Hematopoietic multipotent progenitor cell (in vitro differentiated cells): ENCODE results near the gene CEP85L. TPM values are rescaled to one million over a fixed set of nuclear protein-coding genes. Genes with fewer than 3 reads are reported as not detected.
A peak's percentile ranks its signal among the peaks of the same experiment; 100 is the strongest.

ENCODE experiments used
- DNase-seq, 3 donors: peaks; one replicate each; pipeline ENCODE4 v3.0.0-alpha.2; 2011 to 2015; ENCODE audit warnings: low read depth in 2 of 3, low spot score in 2 of 3
- total RNA-seq: library from RNA; depleted of rRNA; stranded (reverse); fragments of >200 nt; gene quantifications from one replicate; pipeline ENCODE4 v1.2.3, GENCODE V29; 2012

CEP85L gene
- total RNA-seq, 1 donor: 15.3 TPM

DNA sequence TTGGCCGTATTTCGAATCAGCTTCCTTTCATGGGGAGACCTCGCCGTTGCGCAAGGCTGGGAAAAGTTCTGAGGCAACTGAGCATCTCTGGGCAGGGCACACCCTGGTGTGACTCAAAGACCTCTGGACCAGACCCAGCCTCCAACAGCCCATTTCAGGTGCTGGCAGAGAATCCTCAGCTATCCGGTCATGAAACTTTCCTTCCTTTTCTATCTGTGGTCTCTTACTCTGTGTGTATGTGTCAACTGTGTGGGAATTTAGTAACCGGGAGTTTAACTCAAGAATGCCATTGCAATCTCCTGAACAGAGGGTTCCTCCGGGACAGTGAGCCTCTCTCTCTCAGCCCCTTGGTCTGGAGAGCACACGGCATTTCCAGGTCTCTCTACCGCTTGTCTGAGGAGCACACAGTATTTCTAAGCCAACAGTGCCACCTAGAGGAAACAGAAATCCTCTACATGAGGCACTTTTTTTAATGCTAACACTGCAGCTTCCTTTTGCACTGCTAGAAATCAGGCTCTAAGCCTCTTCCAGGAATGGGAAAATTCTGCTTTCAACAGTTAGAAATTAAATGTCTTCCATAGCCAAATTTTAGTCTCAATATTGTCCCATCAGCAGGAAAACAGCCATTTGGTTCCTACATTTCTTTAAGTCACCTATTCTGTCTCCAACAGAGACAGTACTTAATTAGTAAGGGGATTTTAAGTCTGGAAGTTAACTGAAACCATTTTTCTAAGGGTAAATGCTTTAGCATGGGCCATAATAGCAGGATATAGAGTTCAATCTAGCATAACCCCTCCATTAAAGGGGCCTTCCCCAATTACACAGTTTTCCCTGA is 70.6 kb downstream of the CEP85L start:
- DNase-seq: peak in 2 of 3 donors; percentile 51 to 78

DNA sequence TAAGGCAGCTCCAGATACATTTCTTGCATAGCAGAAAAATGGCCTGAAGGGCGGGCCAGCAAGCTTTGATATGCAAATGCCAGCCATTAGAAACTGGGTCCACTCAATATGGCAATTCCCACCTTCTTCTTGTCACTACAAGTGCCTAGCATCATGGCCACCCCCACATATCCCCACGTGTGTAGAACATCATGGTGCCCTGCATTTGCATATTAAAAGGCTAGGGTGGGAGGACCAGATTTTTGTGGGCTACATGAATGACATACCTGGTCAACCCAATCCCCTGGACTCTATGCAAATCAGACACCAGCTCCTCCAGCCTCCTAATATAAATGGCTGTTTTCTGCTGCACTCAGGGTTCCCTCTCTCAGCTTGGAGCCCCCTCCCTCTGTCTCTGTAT is 71.6 kb downstream of the CEP85L start:
- DNase-seq: no peak

GRCh38 chr6:118578617-118579016 is 72.8 kb downstream of the CEP85L start:
- no peak for DNase-seq

DNA sequence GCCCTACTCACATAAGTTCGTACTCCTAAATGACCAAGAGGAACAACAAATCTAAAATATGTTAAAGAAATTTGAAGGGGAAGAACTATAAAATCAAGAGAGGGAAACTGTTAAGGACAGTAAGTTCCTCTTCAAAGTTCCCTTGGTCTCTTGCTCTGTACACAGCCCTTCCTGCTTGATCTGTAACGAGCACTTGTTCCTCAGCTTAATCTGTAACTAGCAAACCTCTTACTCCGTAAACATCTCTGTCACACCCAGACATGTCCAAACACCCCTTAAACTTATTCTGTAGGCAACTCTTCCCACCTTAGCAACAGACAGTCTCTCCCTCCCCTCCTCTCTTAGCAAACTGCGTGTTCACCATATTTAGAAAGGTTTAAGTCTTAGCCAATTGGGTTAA is 73.4 kb downstream of the CEP85L start:
- no peak for DNase-seq

DNA sequence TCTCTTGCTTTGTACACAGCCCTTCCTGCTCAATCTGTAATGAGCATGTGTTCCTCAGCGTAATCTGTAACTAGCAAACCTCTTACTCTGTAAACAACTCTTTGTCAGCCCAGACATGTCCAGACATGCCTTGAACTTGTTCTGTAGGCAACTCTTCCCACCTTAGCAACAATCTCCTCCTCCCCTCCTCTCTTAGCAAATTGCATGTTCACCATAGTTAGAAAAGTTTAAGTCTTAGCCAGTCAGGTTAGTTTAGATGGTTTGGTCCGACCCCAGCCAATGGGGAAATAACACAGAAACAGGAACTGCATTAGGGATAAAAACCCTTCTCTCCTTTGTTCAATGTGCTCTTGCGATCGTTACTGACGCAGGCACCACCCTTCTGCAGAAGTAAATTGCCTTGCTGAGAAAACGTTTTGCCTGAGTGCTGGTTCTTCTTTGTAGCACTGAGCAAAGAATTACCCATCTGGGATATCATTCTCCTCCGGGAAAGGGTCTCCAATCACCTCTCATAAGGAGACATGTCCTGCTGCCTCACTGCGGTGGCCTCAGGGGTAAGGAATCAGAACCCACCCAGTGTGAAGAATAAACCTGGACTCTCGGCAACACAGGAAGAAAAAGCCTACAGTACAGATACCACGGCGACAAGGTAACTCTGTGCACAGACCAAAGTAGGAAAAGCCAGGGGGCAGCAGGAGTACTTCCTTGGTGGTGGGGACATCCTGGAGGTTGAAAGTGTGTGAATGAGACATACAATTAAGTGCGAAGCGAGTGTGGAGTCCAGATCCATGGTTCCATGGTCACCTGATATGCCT is 77.1 kb downstream of the CEP85L start:
- no peak for DNase-seq

GRCh38 chr6:118571121-118571520 is 80.3 kb downstream of the CEP85L start:
- DNase-seq: no peak

DNA sequence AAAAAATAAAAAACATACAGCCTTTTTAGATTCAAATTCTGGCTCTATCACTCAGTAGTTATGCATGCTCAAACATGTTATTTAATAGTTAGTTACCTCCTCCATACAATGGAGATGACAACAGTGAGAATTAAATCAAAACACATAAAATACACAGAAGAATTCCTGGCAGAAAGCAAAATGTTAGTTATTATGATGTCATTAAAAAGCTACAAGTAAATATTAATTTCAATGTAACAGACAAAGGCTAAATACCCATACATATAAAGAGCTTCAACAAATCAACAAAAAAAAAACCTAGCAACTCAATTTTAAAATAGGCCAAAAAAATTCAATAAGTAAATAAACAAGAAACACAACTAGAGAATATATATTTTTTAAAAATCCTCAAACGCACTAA is 81.9 kb downstream of the CEP85L start:
- no peak for DNase-seq

DNA sequence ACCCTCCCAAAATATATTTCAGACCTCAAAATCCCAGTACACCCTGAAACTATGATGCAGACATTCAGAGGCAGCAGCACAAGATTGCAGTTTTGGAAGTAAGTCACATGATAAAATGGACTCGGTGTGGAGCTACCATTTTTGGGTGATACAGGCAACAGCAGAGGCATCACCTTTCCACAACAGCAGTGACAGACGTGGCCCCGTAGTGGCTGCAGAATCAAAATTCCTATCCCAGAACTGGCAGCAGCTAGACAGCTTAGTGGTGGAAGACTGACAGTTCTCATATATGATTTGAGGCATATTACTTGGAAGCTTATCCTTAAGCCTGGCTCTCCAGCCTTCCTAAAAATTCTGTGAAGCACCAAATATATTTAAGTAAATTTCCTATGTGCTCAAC is 83.4 kb downstream of the CEP85L start:
- DNase-seq: no peak

DNA sequence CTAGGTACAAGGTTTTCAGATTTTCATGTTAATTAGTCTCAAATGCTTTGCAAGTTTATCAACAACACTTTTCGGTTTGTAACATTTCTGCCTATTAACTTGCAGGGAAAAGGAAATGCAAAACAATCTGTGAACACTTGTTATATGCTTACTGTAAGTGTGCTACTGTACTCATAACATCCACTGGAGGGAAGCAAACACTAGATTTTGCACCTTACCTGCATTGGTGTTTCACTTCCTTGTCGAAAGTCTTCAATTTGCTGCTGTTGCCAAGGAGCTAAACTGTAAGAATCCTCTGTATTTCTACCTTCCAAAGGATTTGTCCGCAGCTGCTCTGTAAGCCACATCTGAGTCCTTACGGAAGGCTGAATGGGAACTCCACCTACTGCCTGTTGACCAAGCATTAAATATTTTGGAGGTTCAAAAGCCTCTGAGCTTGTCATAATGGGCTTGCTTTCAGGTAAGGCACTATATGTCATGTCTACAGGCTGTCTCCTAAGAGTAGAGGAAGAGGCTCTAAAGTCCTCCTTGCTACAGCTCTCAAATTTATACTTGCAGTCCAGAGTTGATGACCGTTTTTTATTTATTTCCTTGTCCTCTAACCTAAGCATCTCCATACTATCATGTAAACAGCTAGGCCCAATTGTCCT is 86.0 kb downstream of the CEP85L start:
- DNase-seq: peak; percentile 23 to 72 (median 29)

DNA sequence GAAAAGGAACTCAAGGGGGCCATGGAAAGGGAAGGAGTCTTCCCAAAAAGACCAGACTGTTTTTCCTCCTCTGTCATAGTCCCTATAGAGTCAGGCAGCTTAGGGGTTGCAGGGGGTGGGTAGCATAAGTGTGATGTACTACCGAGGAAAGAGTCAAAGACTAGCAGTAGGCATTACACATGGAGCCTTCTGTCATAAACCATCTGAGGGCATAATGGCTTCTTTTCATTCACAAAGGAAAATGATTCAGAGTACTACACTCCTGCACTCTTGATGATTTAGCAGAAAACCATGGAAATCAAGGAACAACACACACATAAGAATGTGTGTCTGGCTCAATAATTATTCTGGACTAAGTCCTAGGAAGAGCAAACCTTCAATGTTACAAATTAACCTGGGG is 88.4 kb downstream of the CEP85L start:
- DNase-seq: no peak

DNA sequence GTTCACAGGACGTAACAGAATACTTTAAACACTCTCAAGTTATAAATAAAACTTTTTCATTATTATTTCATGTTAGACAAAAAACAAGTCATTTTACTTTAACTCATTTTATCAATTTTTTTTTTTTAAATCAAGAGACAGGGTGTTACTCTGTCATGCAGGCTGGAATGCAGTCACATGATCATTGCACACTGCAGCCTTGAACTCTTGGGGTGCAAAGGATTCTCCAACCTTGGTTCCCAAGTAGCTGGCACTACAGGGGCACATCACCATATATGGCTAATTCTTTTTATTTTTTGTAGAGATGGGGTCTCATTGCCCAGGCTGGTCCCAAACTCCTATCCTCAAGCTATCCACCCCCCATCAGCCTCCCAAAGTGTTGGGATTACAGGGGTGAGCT is 89.1 kb downstream of the CEP85L start:
- no peak for DNase-seq

- no peak for DNase-seq
These were observed 91.7 kb downstream of the CEP85L start for GRCh38 chr6:118559659-118560058.

DNA sequence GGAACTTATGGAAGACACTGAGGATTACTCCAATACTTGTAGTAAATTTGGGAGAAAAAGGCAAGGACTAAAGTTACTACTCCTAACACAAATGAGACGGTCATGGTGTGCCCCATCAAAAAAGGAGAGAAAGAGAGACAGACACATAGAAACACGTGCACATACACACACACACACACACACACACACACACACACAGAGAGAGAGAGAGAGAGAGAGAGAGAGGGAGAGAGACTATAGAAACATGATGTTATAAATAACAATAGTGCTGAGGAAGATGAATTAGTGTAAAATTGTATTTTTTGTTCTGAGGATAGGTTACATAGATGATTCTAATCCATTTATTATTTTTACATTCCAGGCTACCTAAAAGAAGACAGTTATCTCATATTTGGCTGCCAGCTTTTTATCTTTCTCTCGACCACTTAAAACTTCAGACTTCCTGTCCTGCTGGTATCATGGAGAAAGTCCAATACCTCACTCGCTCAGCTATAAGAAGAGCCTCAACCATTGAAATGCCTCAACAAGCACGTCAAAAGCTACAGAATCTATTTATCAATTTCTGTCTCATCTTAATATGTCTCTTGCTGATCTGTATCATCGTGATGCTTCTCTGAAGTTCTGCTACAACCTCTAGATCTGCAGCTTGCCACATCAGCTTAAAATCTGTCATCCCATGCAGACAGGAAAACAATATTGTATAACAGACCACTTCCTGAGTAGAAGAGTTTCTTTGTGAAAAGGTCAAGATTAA is 92.8 kb downstream of the CEP85L start:
- DNase-seq: peak; percentile 19 to 49 (median 23)

GRCh38 chr6:118554698-118555097 is 96.7 kb downstream of the CEP85L start:
- DNase-seq: no peak

DNA sequence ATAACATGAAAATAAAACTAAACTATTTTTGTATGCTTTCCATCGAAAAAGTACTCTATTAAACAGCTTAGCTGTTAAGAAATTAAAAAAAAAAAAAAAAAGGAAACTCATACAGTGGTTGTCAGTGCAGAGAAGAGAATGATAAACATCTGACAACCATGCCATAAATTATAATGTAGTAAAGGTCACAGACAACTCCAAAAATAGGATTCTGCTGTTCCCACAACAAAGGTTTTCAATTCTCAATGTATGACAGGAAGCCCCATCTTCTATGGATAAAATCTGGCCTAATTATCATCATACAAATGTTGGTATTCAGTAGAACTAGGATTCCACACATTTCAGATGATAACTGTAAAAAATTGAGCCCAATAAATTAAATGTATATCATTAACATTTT is 98.3 kb downstream of the CEP85L start:
- DNase-seq: no peak

GRCh38 chr6:118551063-118552053 is 100.0 kb downstream of the CEP85L start:
- DNase-seq: peak in 2 of 3 donors; percentile 39 to 65

- DNase-seq: no peak
These were observed 102.8 kb downstream of the CEP85L start for GRCh38 chr6:118548613-118549012.

DNA sequence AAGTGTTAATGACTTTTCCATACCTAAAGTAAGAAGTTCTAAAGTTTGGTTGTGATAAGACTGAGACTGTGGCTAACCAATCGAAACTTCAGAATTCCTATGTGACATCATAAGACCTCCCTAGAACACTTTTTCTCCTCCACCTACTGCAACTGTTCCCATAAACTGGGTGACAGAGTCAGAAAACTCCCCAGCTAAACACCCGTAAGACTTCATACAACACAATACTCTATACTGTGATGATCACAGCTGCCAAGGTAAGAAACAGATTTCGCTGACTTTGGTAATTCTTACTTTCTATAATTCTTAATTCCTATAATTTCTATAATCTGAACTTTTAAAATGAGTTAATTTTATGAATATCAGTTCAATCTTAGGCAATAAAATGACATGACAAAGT is 103.3 kb downstream of the CEP85L start, which contains the start of gene PLN:
Gene PLN (plus strand): TSS at position 161 of the 400 bp plus-strand sequence. CDS start 10,626 bp downstream, outside the sequence.
- DNase-seq: no peak

- no peak for DNase-seq
These were observed 104.5 kb downstream of the CEP85L start for GRCh38 chr6:118546880-118547218.
